ENCODE data around the gene ZNF74. TPM values are rescaled to one million over a fixed set of nuclear protein-coding genes. Genes with fewer than 3 reads are reported as not detected.

The ZNF74 gene
- total RNA-seq, 1 donor from 2014 or later = 28.8 TPM

- H3K36me3 Mint-ChIP-seq (ENCODE audit: low read depth, unreplicated experiment) = peaks cover 6% of the 10 kb centered on the region
- H3K4me1 Mint-ChIP-seq (ENCODE audit: unreplicated experiment) = peaks cover 11% of the 10 kb centered on the region
- no peak overlapping the region for H3K4me3 Mint-ChIP-seq (ENCODE audit: unreplicated experiment)
- TF ChIP-seq CTCF (IDR thresholded peaks at IDR 0.05; ENCODE audit: unreplicated experiment) = no peak
- peaks cover 11% of the 10 kb centered on the region for H3K27me3 Mint-ChIP-seq (ENCODE audit: unreplicated experiment)
- H3K27ac Mint-ChIP-seq (ENCODE audit: unreplicated experiment) = no peak overlapping the region
- no peak for DNase-seq (ENCODE audit: low spot score)
- H3K9me3 Mint-ChIP-seq (ENCODE audit: unreplicated experiment) = no peaks in the 10 kb centered on the region
These were observed 47.9 kb downstream of the ZNF74 start for GRCh38 chr22:20441631-20442484.

DNA sequence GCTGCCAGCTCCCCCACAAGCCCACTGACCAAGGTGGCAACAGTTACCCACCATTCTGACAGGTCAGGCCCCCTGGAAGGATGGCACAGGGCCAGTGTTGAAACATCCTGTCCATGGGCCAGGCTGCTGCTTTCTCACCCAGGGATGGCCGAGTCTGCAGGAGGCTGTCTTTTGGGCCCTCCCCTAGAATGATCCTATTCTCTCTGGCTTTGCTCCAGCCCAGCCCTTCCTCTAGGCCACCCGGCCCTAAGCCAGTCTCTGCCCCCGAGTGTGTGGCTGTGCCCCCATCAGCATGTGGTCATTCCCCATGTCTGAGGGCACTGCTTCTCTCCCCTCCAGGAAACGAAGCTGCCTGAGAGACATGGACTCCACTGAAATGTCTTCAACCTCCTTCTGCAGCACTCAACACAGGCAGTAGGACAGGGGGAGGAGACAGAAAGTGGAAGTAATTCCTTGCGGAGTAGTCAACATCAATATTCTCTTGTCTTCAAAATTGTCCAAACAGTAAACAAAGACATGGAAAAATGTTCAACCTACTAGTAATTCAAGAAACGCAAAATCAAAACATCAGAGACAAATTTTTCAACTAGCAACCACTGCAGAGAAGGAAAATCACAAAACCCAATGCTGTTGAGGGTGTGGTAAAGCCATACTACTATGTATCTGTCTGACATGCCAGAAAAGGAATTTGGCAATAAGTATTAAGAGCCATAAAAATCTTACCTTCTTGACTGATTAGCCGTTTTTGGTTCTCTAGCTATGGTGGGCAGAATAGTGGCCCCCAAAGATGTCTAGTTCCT is 48.7 kb downstream of the ZNF74 start:
- DNase-seq (ENCODE audit: low spot score) = no peak
- TF ChIP-seq CTCF (IDR thresholded peaks at IDR 0.05; ENCODE audit: unreplicated experiment) = no peak

GRCh38 chr22:20444325-20444724 is 50.4 kb downstream of the ZNF74 start:
- DNase-seq (ENCODE audit: low spot score) = no peak
- peaks cover 4% of the 10 kb centered on the region for H3K27me3 Mint-ChIP-seq (ENCODE audit: unreplicated experiment)
- peak overlapping the region; percentile 56 for H3K4me3 Mint-ChIP-seq (ENCODE audit: unreplicated experiment)
- no peaks in the 10 kb centered on the region for H3K9me3 Mint-ChIP-seq (ENCODE audit: unreplicated experiment)
- H3K36me3 Mint-ChIP-seq (ENCODE audit: low read depth, unreplicated experiment) = peaks cover 6% of the 10 kb centered on the region
- TF ChIP-seq CTCF (IDR thresholded peaks at IDR 0.05; ENCODE audit: unreplicated experiment) = no peak
- H3K4me1 Mint-ChIP-seq (ENCODE audit: unreplicated experiment) = peaks cover 3% of the 10 kb centered on the region
- no peak overlapping the region for H3K27ac Mint-ChIP-seq (ENCODE audit: unreplicated experiment)

More for the DNA sequence above, 48.7 kb downstream of the ZNF74 start:
- Mint-ChIP-seq H3K36me3 (ENCODE audit: low read depth, unreplicated experiment) (peaks cover 6% of the 10 kb centered on the region), H3K27ac (ENCODE audit: unreplicated experiment) (peak overlapping the region; percentile 58), H3K4me3 (ENCODE audit: unreplicated experiment) (peak overlapping the region; percentile 74), H3K4me1 (ENCODE audit: unreplicated experiment) (peaks cover 7% of the 10 kb centered on the region), H3K9me3 (ENCODE audit: unreplicated experiment) (no peaks in the 10 kb centered on the region), H3K27me3 (ENCODE audit: unreplicated experiment) (peaks cover 7% of the 10 kb centered on the region)

DNA sequence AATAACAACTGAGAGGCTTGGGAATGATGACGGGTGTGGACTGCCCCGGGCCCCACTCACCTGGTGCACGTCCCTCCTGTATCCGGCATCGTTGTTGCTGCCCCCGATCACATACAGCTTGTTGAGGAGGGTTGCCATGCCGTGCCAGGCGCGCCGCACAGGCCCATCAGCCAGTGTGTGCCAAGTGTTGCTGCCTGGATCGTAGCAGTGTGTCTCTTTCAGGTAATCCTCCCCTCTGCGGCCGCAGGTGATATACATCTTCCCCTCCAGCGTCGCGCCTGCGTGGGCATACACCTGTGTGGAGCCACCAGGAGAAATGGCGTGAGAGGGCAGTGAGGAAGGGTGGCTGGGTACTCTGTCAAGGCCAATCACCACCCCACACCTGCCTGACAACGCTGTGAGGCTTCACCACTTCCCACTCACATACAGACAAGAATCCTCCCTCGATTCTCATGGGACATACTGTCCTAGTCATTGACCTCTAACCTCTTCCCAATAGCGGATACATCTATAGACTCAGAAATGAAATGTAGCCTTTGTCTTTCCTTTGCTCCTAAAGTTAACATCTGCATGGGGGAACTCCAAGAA is 52.5 kb downstream of the ZNF74 start:
- no peak for DNase-seq (ENCODE audit: low spot score)
- no peak for TF ChIP-seq CTCF (IDR thresholded peaks at IDR 0.05; ENCODE audit: unreplicated experiment)
- Mint-ChIP-seq H3K4me1 (ENCODE audit: unreplicated experiment) (no peaks in the 10 kb centered on the region), H3K9me3 (ENCODE audit: unreplicated experiment) (no peaks in the 10 kb centered on the region), H3K27me3 (ENCODE audit: unreplicated experiment) (no peaks in the 10 kb centered on the region), H3K4me3 (ENCODE audit: unreplicated experiment) (peak overlapping the region; percentile 35), H3K27ac (ENCODE audit: unreplicated experiment) (no peak overlapping the region), H3K36me3 (ENCODE audit: low read depth, unreplicated experiment) (peaks cover 12% of the 10 kb centered on the region)

All from endothelial cell (in vitro differentiated cells).